ENCODE measurements around the gene ADAM8. TPM values are rescaled to one million over a fixed set of nuclear protein-coding genes. Genes with fewer than 3 reads are reported as not detected.

The ADAM8 gene
- 204 and 240 TPM in 2 replicates for total RNA-seq (2013; cell fraction: nucleolus; rRNA removed)
- total RNA-seq (2014; rRNA removed), result 31.6 and 37.4 TPM in 2 replicates
- total RNA-seq (2014; rRNA removed; fragmentation: Illumina TruSeq; extraction: Trizol), result 13.0 and 13.2 TPM in 2 replicates
- 86.1 and 92.7 TPM in 2 replicates for total RNA-seq (2021)
- 13.7 TPM for polyA plus RNA-seq (2011; ENCODE audit: low read depth)
- polyA plus RNA-seq (2011; rRNA removed), result 5.3 and 15.1 TPM in 2 replicates
- 20.0 and 33.8 TPM in 2 replicates for polyA plus RNA-seq (2011; cell fraction: cytosol; rRNA removed)
- 351 and 379 TPM in 2 replicates for polyA plus RNA-seq (2011; cell fraction: nucleus; rRNA removed)
- 44.0 and 54.6 TPM in 2 replicates for polyA plus RNA-seq (2012)
- 0.68 and 6.8 TPM in 2 replicates for polyA plus RNA-seq (2014; fragmentation: Illumina TruSeq; extraction: Trizol)
- 1 to 10 TPM in 1 of 2 experiments, under 1 TPM in 1; 0.37 to 2.3 TPM for polyA plus RNA-seq (2014; fragmentation: Nextera tagmentation; extraction: Ambion mirVana)
- 51.6 and 73.2 TPM in 2 replicates for polyA plus RNA-seq (2014; rRNA removed)
- polyA plus RNA-seq (2016; fragmentation: Nextera tagmentation; extraction: Ambion mirVana), result 10 to 100 TPM; 28.4 to 34.1 TPM
- 14.7 and 35.3 TPM in 2 replicates for polyA minus RNA-seq (2011; rRNA and poly(A)+ RNA removed)
- 13.4 and 24.5 TPM in 2 replicates for polyA minus RNA-seq (2011; cell fraction: cytosol; rRNA and poly(A)+ RNA removed)
- 96.1 and 129 TPM in 2 replicates for polyA minus RNA-seq (2011; cell fraction: nucleus; rRNA and poly(A)+ RNA removed)
- Bru-seq, nascent RNA, result percentile 75 among the genes with signal in this experiment
- percentile 86 among the genes with signal in this experiment for BruChase-seq, experiment 1, labeled RNA remaining after a 6-hour chase
- BruChase-seq, experiment 2, labeled RNA remaining after a 2-hour chase, result percentile 76 among the genes with signal in this experiment
- long read RNA-seq, experiment 1, transcript ADAM8-202 (23 exons, 3,279 nt), result major isoform, 14 of 28 reads
- long read RNA-seq, experiment 1, partial matches to known transcripts, result 3 of 28 reads
- long read RNA-seq, experiment 1, other reads (novel, unspliced or antisense), result 11 of 28 reads
- long read RNA-seq, experiment 2, partial matches to known transcripts, result 2 of 2 reads
- long read RNA-seq, experiment 2, other reads (novel, unspliced or antisense), result 0 of 2 reads

GRCh38 chr10:133276435-133277201 is at the start of gene ADAM8:
ADAM8 (minus strand) TSS chr10:133276868; CDS start chr10:133276817, 51 bp downstream.
- H3K79me2 ChIP-seq (ENCODE audit: control insufficient read depth, insufficient read depth, low read length), result peaks cover 23% of the 10 kb centered on the region
- 9% methylated on average over 34 of the region's 63 CpGs for WGBS (ENCODE audit: insufficient coverage, insufficient replicate concordance, low lambda C conversion rate, missing lambda C conversion rate)
- H3K27me3 ChIP-seq (replicated peaks in 1 of 2; ENCODE audit: control insufficient read depth in 2 of 2, insufficient read depth in 2 of 2, low read length in 1 of 2), result no peaks in the 10 kb centered on the region
- H3K4me1 ChIP-seq (ENCODE audit: control insufficient read depth, insufficient read depth, low read length), result peaks cover 33% of the 10 kb centered on the region
- no TSS peak for BruUV-seq (replicated peaks)
- no peaks in the 10 kb centered on the region for H3K9me3 ChIP-seq (replicated peaks; ENCODE audit: control insufficient read depth, insufficient read depth, low read length)
- DNase-seq (ENCODE audit: low read depth, low spot score), result no peak
- ChIA-PET RAD21 (ENCODE audit: unreplicated experiment) (interaction anchor here (1.4 kb wide), 1 partner anchor 19 kb away, joined by 3 read pairs; no protein-coding TSS in a partner anchor), SMC1A (ENCODE audit: uncharacterized antibody, unreplicated experiment) (interaction anchor here (1.5 to 1.7 kb wide), 2 partner anchors 19 to 114 kb away, joined by 4 to 5 read pairs; no protein-coding TSS in a partner anchor), CTCF (interaction anchor here (1.6 to 3.2 kb wide), 2 partner anchors 31 to 130 kb away, joined by 4 to 15 read pairs; no protein-coding TSS in a partner anchor), POLR2A (interaction anchor here (0.6 to 0.9 kb wide), 2 partner anchors 10 to 16 kb away, joined by 3 read pairs; no protein-coding TSS in a partner anchor)
- peak within 1 kb of the TSS; percentile 94 for H3K4me3 ChIP-seq
- no peaks in the 10 kb centered on the region; the same call in 1 of the 2 replicates for H4K20me1 ChIP-seq (ENCODE audit: control insufficient read depth, insufficient read depth)
- in situ Hi-C loops (cut with MboI) (no loop called here), intact Hi-C loops (cut with micrococcal nuclease; ENCODE audit: unreplicated experiment) (no loop called here)
- H3K36me3 ChIP-seq (ENCODE audit: control insufficient read depth in 2 of 2, insufficient read depth in 2 of 2, low read length in 1 of 2), result peaks cover 3 to 19% of the 10 kb centered on the region in 2 experiments; a peak in 3 of 4 replicates
- peak; percentile 77 for ATAC-seq
- peak; percentile 86 for FAIRE-seq
- H3K27ac ChIP-seq (ENCODE audit: control insufficient read depth, insufficient read depth), result peak within 1 kb of the TSS; percentile 96
- H3K9ac ChIP-seq (ENCODE audit: control insufficient read depth, insufficient read depth, low read length), result peak within 1 kb of the TSS; percentile 92
- H3K4me2 ChIP-seq (ENCODE audit: control insufficient read depth, insufficient read depth), result peak within 1 kb of the TSS; percentile 90
- H2AFZ ChIP-seq (ENCODE audit: control insufficient read depth, low read depth, low read length), result peak within 1 kb of the TSS; percentile 58
- TF ChIP-seq BHLHE40 (IDR thresholded peaks at IDR 0.05; ENCODE audit: borderline replicate concordance in 1 of 2, low read depth in 2 of 2, low read length in 1 of 2), result peak in 1 of 2 experiments; percentile 33; a peak in 1 of 4 replicates
- peak; percentile 60; the same call in 1 of the 2 replicates for TF ChIP-seq IKZF1 (conservative IDR thresholded peaks at IDR 0.05)
- TF ChIP-seq NKRF (conservative IDR thresholded peaks at IDR 0.05), result 0 out of 2 replicates have a peak, but pooled peaks have one; percentile 56
- TF ChIP-seq DPF2 (IDR thresholded peaks at IDR 0.05), result peak; percentile 89
- no peak for TF ChIP-seq PKNOX1 (IDR thresholded peaks at IDR 0.05)
- TF ChIP-seq ZBTB4 (CRISPR knock-in tag; IDR thresholded peaks at IDR 0.05), result no peak
- TF ChIP-seq GATAD2B (conservative IDR thresholded peaks at IDR 0.05; ENCODE audit: low read depth), result peak; percentile 61; the same call in 1 of the 2 replicates
- peak; percentile 74 for TF ChIP-seq LARP7 (IDR thresholded peaks at IDR 0.05)
- no peak for TF ChIP-seq ESRRA (IDR thresholded peaks at IDR 0.05; ENCODE audit: low read length)
- 0 out of 2 replicates have a peak, but pooled peaks have one; percentile 36 for TF ChIP-seq STAT1 (conservative IDR thresholded peaks at IDR 0.05)
- TF ChIP-seq HDAC2 (IDR thresholded peaks at IDR 0.05), result no peak
- TF ChIP-seq TAF1 (IDR thresholded peaks at IDR 0.05; ENCODE audit: borderline replicate concordance, low read depth, low read length), result peak; percentile 72; the same call in 1 of the 2 replicates
